C4-2B (cell line): Measurements from ENCODE around the gene ATP8B1.

Experiments used
- H3K27ac ChIP-seq: fragments of 450-650 bp; 2 replicates; pipeline ENCODE4 v1.5.1; 2017
- ZFX ChIP-seq: fragments of 450-650 bp; IDR thresholded peaks from 2 replicates; pipeline ENCODE4 v1.6.1; 2017
- TF ChIP-seq, protein P1 (sequence below): fragments of 450-650 bp; conservative IDR thresholded peaks from 2 replicates; pipeline ENCODE4 v1.5.1; 2017; ENCODE audit warnings: mild to moderate bottlenecking

ATP8B1 gene

GRCh38 chr18:57696271-57696670 lies 106.8 kb downstream of the ATP8B1 start:
- no peak overlapping the region for H3K27ac ChIP-seq
- TF ChIP-seq ZFX: no peak
- TF ChIP-seq, protein P1, sequence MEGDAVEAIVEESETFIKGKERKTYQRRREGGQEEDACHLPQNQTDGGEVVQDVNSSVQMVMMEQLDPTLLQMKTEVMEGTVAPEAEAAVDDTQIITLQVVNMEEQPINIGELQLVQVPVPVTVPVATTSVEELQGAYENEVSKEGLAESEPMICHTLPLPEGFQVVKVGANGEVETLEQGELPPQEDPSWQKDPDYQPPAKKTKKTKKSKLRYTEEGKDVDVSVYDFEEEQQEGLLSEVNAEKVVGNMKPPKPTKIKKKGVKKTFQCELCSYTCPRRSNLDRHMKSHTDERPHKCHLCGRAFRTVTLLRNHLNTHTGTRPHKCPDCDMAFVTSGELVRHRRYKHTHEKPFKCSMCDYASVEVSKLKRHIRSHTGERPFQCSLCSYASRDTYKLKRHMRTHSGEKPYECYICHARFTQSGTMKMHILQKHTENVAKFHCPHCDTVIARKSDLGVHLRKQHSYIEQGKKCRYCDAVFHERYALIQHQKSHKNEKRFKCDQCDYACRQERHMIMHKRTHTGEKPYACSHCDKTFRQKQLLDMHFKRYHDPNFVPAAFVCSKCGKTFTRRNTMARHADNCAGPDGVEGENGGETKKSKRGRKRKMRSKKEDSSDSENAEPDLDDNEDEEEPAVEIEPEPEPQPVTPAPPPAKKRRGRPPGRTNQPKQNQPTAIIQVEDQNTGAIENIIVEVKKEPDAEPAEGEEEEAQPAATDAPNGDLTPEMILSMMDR: no peak

DNA sequence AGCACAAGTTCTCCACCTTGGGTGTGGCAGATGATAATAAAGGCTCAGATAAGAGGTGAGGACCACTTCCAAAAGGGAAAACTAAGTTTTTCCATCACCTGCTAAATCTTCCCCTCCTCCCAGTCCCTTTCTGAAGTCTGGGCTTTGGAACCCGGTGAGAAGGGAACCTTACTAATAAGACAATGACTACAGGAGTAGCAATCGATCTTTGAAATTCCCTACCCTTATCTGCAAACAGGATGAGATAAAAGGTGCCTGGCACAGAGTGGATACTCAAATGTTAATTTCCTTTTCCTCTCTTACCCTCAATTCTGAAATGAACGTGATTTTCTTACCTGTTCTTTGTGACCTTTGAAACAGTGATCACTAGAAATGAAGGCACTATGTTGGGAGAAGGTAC lies 111.8 kb downstream of the ATP8B1 start:
- TF ChIP-seq, protein P1: no peak
- TF ChIP-seq ZFX: no peak
- no peak overlapping the region for H3K27ac ChIP-seq

DNA sequence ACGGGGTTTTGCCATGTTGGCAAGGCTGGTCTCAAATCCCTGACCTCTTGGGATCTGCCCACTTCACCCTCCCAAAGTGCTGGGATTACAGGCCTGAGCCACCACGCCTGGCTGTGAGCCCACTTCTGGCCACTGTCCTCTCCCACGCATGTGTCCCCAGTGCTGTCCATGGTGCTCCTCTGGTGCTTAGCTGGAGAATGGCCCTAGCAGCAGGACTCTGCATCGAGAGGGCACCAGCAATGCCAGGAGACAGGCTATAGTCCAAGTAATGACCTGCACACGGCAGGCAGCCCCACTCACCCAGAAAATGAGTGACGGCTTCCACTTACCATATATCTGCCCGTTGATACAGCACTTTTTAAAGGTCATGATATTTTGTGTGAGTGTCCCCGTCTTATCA lies 115.1 kb downstream of the ATP8B1 start:
- no peak overlapping the region for H3K27ac ChIP-seq
- no peak for TF ChIP-seq ZFX
- TF ChIP-seq, protein P1: no peak

DNA sequence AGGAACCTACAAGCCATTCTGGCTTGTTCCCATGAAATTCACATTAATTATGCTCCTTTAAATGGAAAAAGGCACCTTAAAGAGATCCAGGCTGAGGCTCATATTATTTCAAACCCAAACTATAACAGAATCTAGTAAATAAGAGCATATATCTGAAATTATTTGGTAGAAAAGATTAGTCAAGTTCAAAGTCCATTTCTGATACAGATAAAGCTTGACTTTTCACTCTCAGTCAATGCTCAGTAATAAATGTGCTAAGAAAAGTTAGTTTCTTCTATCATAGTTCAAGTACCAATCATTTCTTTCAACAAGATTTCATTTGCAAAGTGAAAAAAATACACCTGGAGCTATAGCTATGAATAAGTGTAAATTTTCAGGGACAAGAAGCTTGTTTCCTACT lies 119.6 kb downstream of the ATP8B1 start:
- TF ChIP-seq ZFX: no peak
- TF ChIP-seq, protein P1: no peak
- no peak overlapping the region for H3K27ac ChIP-seq

GRCh38 chr18:57677262-57678211 lies 125.6 kb downstream of the ATP8B1 start:
- TF ChIP-seq, protein P1: no peak
- no peak for TF ChIP-seq ZFX
- H3K27ac ChIP-seq: no peak overlapping the region

GRCh38 chr18:57674891-57675290 lies 128.2 kb downstream of the ATP8B1 start:
- H3K27ac ChIP-seq: no peak overlapping the region
- TF ChIP-seq, protein P1: no peak

DNA sequence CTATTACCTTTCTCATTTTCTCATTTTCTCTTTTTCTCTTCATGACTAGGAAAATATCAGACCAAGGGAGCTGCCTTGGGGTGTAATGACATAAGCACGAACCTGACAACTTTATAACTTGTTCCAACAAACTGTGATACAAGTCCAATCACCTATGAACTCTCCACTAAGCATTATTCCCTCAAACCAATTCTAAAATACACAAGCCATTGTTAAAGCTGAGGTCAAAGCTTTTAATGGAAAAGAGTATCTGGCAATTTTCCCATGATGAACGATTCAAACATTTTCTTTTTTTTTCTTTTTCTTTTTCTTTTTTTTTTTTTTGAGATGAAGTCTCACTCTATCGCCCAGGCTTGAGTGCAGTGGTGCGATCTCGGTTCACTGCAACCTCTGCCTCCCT lies 133.1 kb downstream of the ATP8B1 start:
- no peak overlapping the region for H3K27ac ChIP-seq
- TF ChIP-seq, protein P1: no peak
- TF ChIP-seq ZFX: no peak
